GM12878 (cell line): ENCODE data around the gene PROSER2. TPM values are rescaled to one million over a fixed set of nuclear protein-coding genes. Genes with fewer than 3 reads are reported as not detected.

Experiments
- ATAC-seq: fragments of 200-7000 bp; cut with Tn5 transposase; 3 replicates; pipeline ENCODE4 v1.9.1; 2020; ENCODE audit warnings: mild to moderate bottlenecking, moderate library complexity
- BruUV-seq: library from RNA; stranded (reverse); fragments of 400-500 nt; replicated peaks from 2 replicates; lab custom pipeline; 2021; lab: Mats Ljungman, UMichigan
- CTCF ChIA-PET: fragments of 300-600 bp; sonication (Branson Sonifier 250); formaldehyde crosslinking; extraction: SDS; loops from one replicate; lab custom pipeline; 2021; ENCODE audit warnings: inconsistent platforms; lab: Yijun Ruan, JAX
- POLR2A ChIA-PET: fragments of 350-600 bp; formaldehyde crosslinking; extraction: SDS; loops from one replicate; lab custom pipeline; 2021; ENCODE audit warnings: inconsistent platforms; lab: Charles Lee
- RAD21 ChIA-PET: fragments of 300-600 bp; sonication (Branson Sonifier 250); formaldehyde crosslinking; loops from one replicate; lab custom pipeline; 2023; ENCODE audit warnings: antibody characterized with exemption; ENCODE audit not compliant: unreplicated experiment; lab: Charles Lee
- SMC1A ChIA-PET: fragments of 300-600 bp; sonication (Branson Sonifier 250); formaldehyde crosslinking; loops from one replicate; lab custom pipeline; 2023; ENCODE audit not compliant: unreplicated experiment, uncharacterized antibody; lab: Charles Lee
- DNase-seq: peaks from one replicate; pipeline ENCODE4 v3.0.0-alpha.2; 2011; ENCODE audit warnings: low read depth, low spot score
- FAIRE-seq: peaks from 3 replicates; lab custom pipeline; 2011; peaks lifted over from hg19 to GRCh38; lab: Jason Lieb, UNC
- H2AFZ ChIP-seq: 2 replicates; pipeline ENCODE4 v1.6.0; 2011; ENCODE audit warnings: low read depth, low read length, control low read depth; ENCODE audit not compliant: control insufficient read depth
- H3K27ac ChIP-seq: 2 replicates; pipeline ENCODE4 v1.5.1; 2011; ENCODE audit warnings: control low read depth; ENCODE audit not compliant: control insufficient read depth, insufficient read depth
- H3K27me3 ChIP-seq, 2 experiments: replicated peaks in 1 of 2; 2 replicates each; pipeline versions ENCODE4 v1.6.0 to v1.6.1; 2011; ENCODE audit warnings: low read length in 1 of 2; ENCODE audit not compliant: control insufficient read depth in 2 of 2, insufficient read depth in 2 of 2
- H3K36me3 ChIP-seq, 2 experiments: 2 replicates each; pipeline ENCODE4 v1.5.1; 2011; ENCODE audit warnings: low read length in 1 of 2; ENCODE audit not compliant: control insufficient read depth in 2 of 2, insufficient read depth in 2 of 2
- H3K4me1 ChIP-seq: 2 replicates; pipeline ENCODE4 v1.6.1; 2011; ENCODE audit warnings: mild to moderate bottlenecking, low read length, moderate library complexity, mixed read lengths; ENCODE audit not compliant: control insufficient read depth, insufficient read depth
- H3K4me2 ChIP-seq: 2 replicates; pipeline ENCODE4 v1.6.0; 2011; ENCODE audit warnings: control low read depth; ENCODE audit not compliant: control insufficient read depth, insufficient read depth
- H3K4me3 ChIP-seq: fragments of 200-600 bp; sonication (generic); 2 replicates; pipeline ENCODE4 v1.5.1; 2016
- H3K79me2 ChIP-seq: 2 replicates; pipeline ENCODE4 v1.6.0; 2011; ENCODE audit warnings: low read length; ENCODE audit not compliant: control insufficient read depth, insufficient read depth
- H3K9ac ChIP-seq: 2 replicates; pipeline ENCODE4 v1.8.0; 2011; ENCODE audit warnings: low read length, control low read depth, mixed read lengths; ENCODE audit not compliant: control insufficient read depth, insufficient read depth
- H3K9me3 ChIP-seq: replicated peaks from 3 replicates; pipeline ENCODE4 v1.5.1; 2011; ENCODE audit warnings: mild to moderate bottlenecking, low read length; ENCODE audit not compliant: control insufficient read depth, insufficient read depth
- H4K20me1 ChIP-seq: 2 replicates; pipeline ENCODE4 v1.6.0; 2011; ENCODE audit not compliant: control insufficient read depth, insufficient read depth
- BRCA1 ChIP-seq: IDR thresholded peaks from 2 replicates; pipeline ENCODE4 v1.6.1; 2011; ENCODE audit warnings: low read depth, low read length, improper control_type of control experiment
- CHD1 ChIP-seq: IDR thresholded peaks from 2 replicates; pipeline ENCODE4 v1.6.1; 2012; ENCODE audit warnings: low read depth, low read length, improper control_type of control experiment
- CHD4 ChIP-seq: fragments of 200-600 bp; sonication (generic); IDR thresholded peaks from 2 replicates; pipeline ENCODE4 v1.6.1; 2016; ENCODE audit warnings: mild to moderate bottlenecking
- ESRRA ChIP-seq: IDR thresholded peaks from 2 replicates; pipeline ENCODE4 v1.6.1; 2012; ENCODE audit warnings: mild to moderate bottlenecking, low read length, improper control_type of control experiment
- FOS ChIP-seq: IDR thresholded peaks from 3 replicates; pipeline ENCODE4 v1.6.1; 2011; ENCODE audit warnings: borderline replicate concordance; ENCODE audit not compliant: insufficient read length; ENCODE audit errors: extremely low read depth
- JUNB ChIP-seq: IDR thresholded peaks from 2 replicates; pipeline ENCODE4 v1.6.1; 2016; ENCODE audit warnings: antibody characterized with exemption, mild to moderate bottlenecking
- MEF2A ChIP-seq: IDR thresholded peaks from 2 replicates; pipeline ENCODE4 v1.6.1; 2011; ENCODE audit warnings: low read depth, mild to moderate bottlenecking, low read length, moderate library complexity; ENCODE audit not compliant: insufficient read depth
- PAX8 ChIP-seq: fragments of 450-650 bp; IDR thresholded peaks from 2 replicates; pipeline ENCODE4 v1.6.1; 2017; ENCODE audit warnings: mild to moderate bottlenecking, moderate library complexity
- PML ChIP-seq: IDR thresholded peaks from 2 replicates; pipeline ENCODE4 v1.6.1; 2012; ENCODE audit warnings: low read length, inconsistent platforms
- RCOR1 ChIP-seq: conservative IDR thresholded peaks from 2 replicates; pipeline ENCODE4 v1.6.1; 2012; ENCODE audit warnings: low read depth, low read length, improper control_type of control experiment
- YBX1 ChIP-seq: fragments of 450-650 bp; IDR thresholded peaks from 2 replicates; pipeline ENCODE4 v1.6.1; 2016; ENCODE audit warnings: antibody characterized with exemption
- WGBS: methylation state at CpG from one replicate; pipeline ENCODE4 v1.1.6; 2016; ENCODE audit warnings: low lambda C conversion rate; ENCODE audit not compliant: insufficient replicate concordance, insufficient coverage; ENCODE audit errors: missing lambda C conversion rate; 5-methylcytosine and 5-hydroxymethylcytosine counted together
- in situ Hi-C: fragments of 300-500 bp; cut with MboI; formaldehyde crosslinking; loops from 9 replicates; pipeline ENCODE4 v1.14.3; 2018; ENCODE audit warnings: mixed read lengths
- intact Hi-C: fragments of 100-400 bp; cut with micrococcal nuclease; formaldehyde crosslinking; loops from one replicate; pipeline ENCODE4 v1.14.2; 2022; ENCODE audit not compliant: unreplicated experiment
- polyA plus RNA-seq, 11 experiments: library from polyadenylated mRNA; depleted of rRNA in 4 of 11; unstranded in 6 of 11; stranded (reverse) in 5 of 11; fragments of >200 nt; fragmentation: Nextera tagmentation in 4 of 11; fragmentation: Illumina TruSeq in 1 of 11; extraction: Ambion mirVana in 4 of 11; extraction: Trizol in 1 of 11; gene quantifications; 1 replicate in 1 of 11; 2 replicates in 10 of 11; pipeline versions ENCODE4 v1.2.1 to v1.2.3, GENCODE V29; 2011 to 2016; ENCODE audit warnings: inconsistent platforms in 2 of 11, missing spikeins in 2 of 11, low read depth in 1 of 11
- total RNA-seq, 4 experiments: library from RNA; depleted of rRNA in 3 of 4; stranded (reverse); fragments of >200 nt in 3 of 4; fragmentation: Illumina TruSeq in 1 of 4; extraction: Trizol in 1 of 4; gene quantifications; 2 replicates each; pipeline versions ENCODE4 v1.2.1 to v1.2.3, GENCODE V29; 2013 to 2021
- TF ChIP-seq, protein P1 (sequence below): fragments of 450-650 bp; IDR thresholded peaks from 2 replicates; pipeline ENCODE4 v1.6.1; 2014; ENCODE audit warnings: mild to moderate bottlenecking
- TF ChIP-seq, protein P2 (sequence below): IDR thresholded peaks from 2 replicates; pipeline ENCODE4 v1.6.1; 2011; ENCODE audit warnings: low read depth, mild to moderate bottlenecking, low read length, moderate library complexity, borderline replicate concordance; ENCODE audit errors: extremely low read depth
- TF ChIP-seq, protein P3 (sequence below): IDR thresholded peaks from 2 replicates; pipeline ENCODE4 v1.6.1; 2011; ENCODE audit warnings: borderline replicate concordance, low read depth, mild to moderate bottlenecking, moderate library complexity, low read length; ENCODE audit not compliant: insufficient read depth, poor library complexity, severe bottlenecking
- TF ChIP-seq, protein P4 (sequence below): fragments of 450-650 bp; IDR thresholded peaks from 2 replicates; pipeline ENCODE4 v1.6.1; 2016; ENCODE audit warnings: mild to moderate bottlenecking
- TF ChIP-seq, protein P5 (sequence below): fragments of 450-650 bp; conservative IDR thresholded peaks from 2 replicates; pipeline ENCODE4 v1.6.1; 2017; ENCODE audit warnings: mild to moderate bottlenecking, moderate library complexity
- TF ChIP-seq, protein P6 (sequence below): IDR thresholded peaks from 2 replicates; pipeline ENCODE4 v1.6.1; 2011; ENCODE audit warnings: borderline replicate concordance, low read depth, mild to moderate bottlenecking, moderate library complexity, mixed read lengths, low read length; ENCODE audit not compliant: insufficient read depth; ENCODE audit errors: extremely low read length

PROSER2 gene
- total and polyA plus RNA-seq, 10 of the 15 experiments (the other 5 are each of a cell fraction or from before 2014, with no cell fraction given), result 0.04 to 0.25 (median 0.07) TPM; not detected in 6

DNA sequence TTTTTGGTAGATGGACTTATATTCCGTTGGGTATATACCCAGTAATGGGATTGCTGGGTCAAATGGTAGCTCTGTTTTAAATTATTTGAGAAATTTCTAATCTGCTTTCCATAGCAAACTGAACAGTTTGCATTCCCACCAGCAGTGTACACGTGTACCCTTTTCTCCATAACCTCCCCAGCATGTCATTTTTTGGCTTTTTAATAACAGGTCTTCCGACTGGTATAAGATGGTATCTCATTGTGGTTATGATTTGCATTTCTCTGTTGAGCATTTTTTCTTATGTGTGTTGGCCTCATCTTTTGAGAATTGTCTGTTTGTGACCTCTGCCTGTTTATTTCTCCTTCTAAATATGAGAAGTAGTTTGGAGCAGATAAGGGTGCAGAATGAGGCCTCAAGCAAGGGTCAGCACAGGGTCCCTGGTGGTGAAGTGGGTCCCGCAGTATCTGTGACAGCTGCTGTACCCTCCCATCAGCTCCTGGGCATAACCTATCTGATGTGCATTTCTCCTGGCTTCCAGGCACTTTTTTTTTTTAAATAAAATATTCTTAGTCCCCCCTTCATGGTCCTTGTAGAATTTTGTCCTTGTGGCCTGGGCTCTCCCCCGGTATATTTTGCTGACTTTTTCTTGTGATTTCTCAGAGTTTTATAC is 73.5 kb downstream of the PROSER2 start (continued):
- TF ChIP-seq, protein P1, sequence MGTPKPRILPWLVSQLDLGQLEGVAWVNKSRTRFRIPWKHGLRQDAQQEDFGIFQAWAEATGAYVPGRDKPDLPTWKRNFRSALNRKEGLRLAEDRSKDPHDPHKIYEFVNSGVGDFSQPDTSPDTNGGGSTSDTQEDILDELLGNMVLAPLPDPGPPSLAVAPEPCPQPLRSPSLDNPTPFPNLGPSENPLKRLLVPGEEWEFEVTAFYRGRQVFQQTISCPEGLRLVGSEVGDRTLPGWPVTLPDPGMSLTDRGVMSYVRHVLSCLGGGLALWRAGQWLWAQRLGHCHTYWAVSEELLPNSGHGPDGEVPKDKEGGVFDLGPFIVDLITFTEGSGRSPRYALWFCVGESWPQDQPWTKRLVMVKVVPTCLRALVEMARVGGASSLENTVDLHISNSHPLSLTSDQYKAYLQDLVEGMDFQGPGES, result no peak
- no peak for TF ChIP-seq ESRRA
- no peak for TF ChIP-seq CHD1
- no peak for TF ChIP-seq YBX1

DNA sequence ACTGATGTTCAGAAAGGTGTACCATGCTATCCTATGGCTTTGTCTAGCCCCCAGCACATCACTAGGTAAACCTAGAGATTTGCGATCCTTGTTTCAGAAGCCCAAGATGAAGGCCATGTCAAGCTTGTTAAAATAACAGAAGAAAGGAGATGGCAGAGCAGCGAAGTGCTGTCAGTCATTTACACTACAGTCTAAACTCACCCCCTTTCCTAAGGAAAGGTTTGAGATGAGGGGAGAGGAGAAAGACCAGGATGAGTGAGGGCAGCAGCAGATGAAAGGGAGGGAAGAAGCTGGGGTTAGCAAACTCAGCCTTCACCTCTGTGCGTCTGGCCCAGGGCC is 74.8 kb downstream of the PROSER2 start:
- no peak for FAIRE-seq
- TF ChIP-seq CHD4 (no peak), YBX1 (no peak), PAX8 (no peak), PML (no peak), RCOR1 (no peak), JUNB (no peak), MEF2A (no peak), BRCA1 (no peak), FOS (no peak)
- TF ChIP-seq, protein P2, sequence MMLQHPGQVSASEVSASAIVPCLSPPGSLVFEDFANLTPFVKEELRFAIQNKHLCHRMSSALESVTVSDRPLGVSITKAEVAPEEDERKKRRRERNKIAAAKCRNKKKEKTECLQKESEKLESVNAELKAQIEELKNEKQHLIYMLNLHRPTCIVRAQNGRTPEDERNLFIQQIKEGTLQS, result no peak
- TF ChIP-seq, protein P3, sequence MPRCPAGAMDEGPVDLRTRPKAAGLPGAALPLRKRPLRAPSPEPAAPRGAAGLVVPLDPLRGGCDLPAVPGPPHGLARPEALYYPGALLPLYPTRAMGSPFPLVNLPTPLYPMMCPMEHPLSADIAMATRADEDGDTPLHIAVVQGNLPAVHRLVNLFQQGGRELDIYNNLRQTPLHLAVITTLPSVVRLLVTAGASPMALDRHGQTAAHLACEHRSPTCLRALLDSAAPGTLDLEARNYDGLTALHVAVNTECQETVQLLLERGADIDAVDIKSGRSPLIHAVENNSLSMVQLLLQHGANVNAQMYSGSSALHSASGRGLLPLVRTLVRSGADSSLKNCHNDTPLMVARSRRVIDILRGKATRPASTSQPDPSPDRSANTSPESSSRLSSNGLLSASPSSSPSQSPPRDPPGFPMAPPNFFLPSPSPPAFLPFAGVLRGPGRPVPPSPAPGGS, result no peak
- TF ChIP-seq, protein P4, sequence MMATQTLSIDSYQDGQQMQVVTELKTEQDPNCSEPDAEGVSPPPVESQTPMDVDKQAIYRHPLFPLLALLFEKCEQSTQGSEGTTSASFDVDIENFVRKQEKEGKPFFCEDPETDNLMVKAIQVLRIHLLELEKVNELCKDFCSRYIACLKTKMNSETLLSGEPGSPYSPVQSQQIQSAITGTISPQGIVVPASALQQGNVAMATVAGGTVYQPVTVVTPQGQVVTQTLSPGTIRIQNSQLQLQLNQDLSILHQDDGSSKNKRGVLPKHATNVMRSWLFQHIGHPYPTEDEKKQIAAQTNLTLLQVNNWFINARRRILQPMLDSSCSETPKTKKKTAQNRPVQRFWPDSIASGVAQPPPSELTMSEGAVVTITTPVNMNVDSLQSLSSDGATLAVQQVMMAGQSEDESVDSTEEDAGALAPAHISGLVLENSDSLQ, result no peak
- TF ChIP-seq, protein P5, sequence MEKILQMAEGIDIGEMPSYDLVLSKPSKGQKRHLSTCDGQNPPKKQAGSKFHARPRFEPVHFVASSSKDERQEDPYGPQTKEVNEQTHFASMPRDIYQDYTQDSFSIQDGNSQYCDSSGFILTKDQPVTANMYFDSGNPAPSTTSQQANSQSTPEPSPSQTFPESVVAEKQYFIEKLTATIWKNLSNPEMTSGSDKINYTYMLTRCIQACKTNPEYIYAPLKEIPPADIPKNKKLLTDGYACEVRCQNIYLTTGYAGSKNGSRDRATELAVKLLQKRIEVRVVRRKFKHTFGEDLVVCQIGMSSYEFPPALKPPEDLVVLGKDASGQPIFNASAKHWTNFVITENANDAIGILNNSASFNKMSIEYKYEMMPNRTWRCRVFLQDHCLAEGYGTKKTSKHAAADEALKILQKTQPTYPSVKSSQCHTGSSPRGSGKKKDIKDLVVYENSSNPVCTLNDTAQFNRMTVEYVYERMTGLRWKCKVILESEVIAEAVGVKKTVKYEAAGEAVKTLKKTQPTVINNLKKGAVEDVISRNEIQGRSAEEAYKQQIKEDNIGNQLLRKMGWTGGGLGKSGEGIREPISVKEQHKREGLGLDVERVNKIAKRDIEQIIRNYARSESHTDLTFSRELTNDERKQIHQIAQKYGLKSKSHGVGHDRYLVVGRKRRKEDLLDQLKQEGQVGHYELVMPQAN, result no peak
- TF ChIP-seq, protein P6, sequence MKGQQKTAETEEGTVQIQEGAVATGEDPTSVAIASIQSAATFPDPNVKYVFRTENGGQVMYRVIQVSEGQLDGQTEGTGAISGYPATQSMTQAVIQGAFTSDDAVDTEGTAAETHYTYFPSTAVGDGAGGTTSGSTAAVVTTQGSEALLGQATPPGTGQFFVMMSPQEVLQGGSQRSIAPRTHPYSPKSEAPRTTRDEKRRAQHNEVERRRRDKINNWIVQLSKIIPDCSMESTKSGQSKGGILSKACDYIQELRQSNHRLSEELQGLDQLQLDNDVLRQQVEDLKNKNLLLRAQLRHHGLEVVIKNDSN, result no peak

More for the DNA sequence above, 74.8 kb downstream of the PROSER2 start:
- ChIA-PET SMC1A (no interaction called here), RAD21 (no interaction called here), POLR2A (no interaction called here), CTCF (interaction anchor here (0.6 kb wide), 1 partner anchor 795 kb away, joined by 3 read pairs; no protein-coding TSS in a partner anchor)
- no peak overlapping the region for H2AFZ ChIP-seq
- intact Hi-C loops, result no loop called here
- 58% methylated on average over 3 of the region's 3 CpGs for WGBS
- no peak for DNase-seq
- in situ Hi-C loops, result no loop called here
- no peak for ATAC-seq
- H3K4me2 ChIP-seq, result no peak overlapping the region
- no peak overlapping the region for H3K4me3 ChIP-seq
- H3K9me3 ChIP-seq, result no peaks in the 10 kb centered on the region
- no peaks in the 10 kb centered on the region for H3K36me3 ChIP-seq
- H3K9ac ChIP-seq, result no peak overlapping the region
- H3K27me3 ChIP-seq, result no peaks in the 10 kb centered on the region
- no peak overlapping the region for H3K27ac ChIP-seq
- H3K79me2 ChIP-seq, result no peaks in the 10 kb centered on the region
- BruUV-seq, result no TSS peak
- H3K4me1 ChIP-seq, result no peaks in the 10 kb centered on the region
- no peaks in the 10 kb centered on the region for H4K20me1 ChIP-seq
